B cell (primary cell): Measurements from ENCODE around the gene POLR1E. TPM values are rescaled to one million over a fixed set of nuclear protein-coding genes. Genes with fewer than 3 reads are reported as not detected.

ENCODE experiments used
- ATAC-seq: fragments of 200-7000 bp; cut with Tn5 transposase; one replicate; pipeline ENCODE4 v1.10.0; 2021; ENCODE audit warnings: low read depth, mild to moderate bottlenecking, moderate number of reproducible peaks, moderate library complexity
- CTCF ChIA-PET: fragments of 350-600 bp; sonication (Branson Sonifier 250); formaldehyde crosslinking; loops from one replicate; lab custom pipeline; 2021; ENCODE audit warnings: antibody characterized with exemption, inconsistent platforms; lab: Charles Lee
- POLR2A ChIA-PET: fragments of 350-600 bp; sonication (Branson Sonifier 250); formaldehyde crosslinking; loops from one replicate; lab custom pipeline; 2021; ENCODE audit warnings: antibody characterized with exemption; lab: Charles Lee
- DNase-seq: peaks from one replicate; pipeline ENCODE4 v3.0.0; 2013
- H2AFZ ChIP-seq: 2 replicates; pipeline ENCODE4 v1.6.1; 2012; ENCODE audit warnings: mild to moderate bottlenecking, low read depth, low read length; ENCODE audit not compliant: insufficient read depth, poor library complexity, severe bottlenecking
- H3K27ac ChIP-seq, 2 donors: 1 replicate in 1 of 2; 2 replicates in 1 of 2; pipeline ENCODE4 v1.5.1; 2012 to 2013; ENCODE audit warnings: low read length in 2 of 2, mild to moderate bottlenecking in 2 of 2, moderate library complexity in 1 of 2
- H3K27me3 ChIP-seq, 4 experiments: fragments of 200-600 bp in 1 of 4; sonication (generic) in 1 of 4; replicated peaks in 1 of 4; 1 replicate in 2 of 4; 2 replicates in 2 of 4; pipeline versions ENCODE4 v1.6.1 to v1.7.0; 2013 to 2016; ENCODE audit warnings: low read length in 3 of 4, mild to moderate bottlenecking in 2 of 4, mixed read lengths in 1 of 4, moderate library complexity in 1 of 4; ENCODE audit not compliant: insufficient read depth in 4 of 4, control insufficient read depth in 3 of 4; ENCODE audit errors: control extremely low read depth in 1 of 4
- H3K36me3 ChIP-seq, 2 experiments: replicated peaks in 1 of 2; 1 replicate in 1 of 2; 2 replicates in 1 of 2; pipeline versions ENCODE4 v1.6.1 to v1.7.1; 2013; ENCODE audit warnings: low read length in 1 of 2; ENCODE audit not compliant: insufficient read depth in 2 of 2, control insufficient read depth in 1 of 2; ENCODE audit errors: control extremely low read depth in 1 of 2, extremely low read depth in 1 of 2
- H3K4me1 ChIP-seq, 2 donors: fragments of 200-600 bp in 1 of 2; sonication (generic) in 1 of 2; 1 replicate in 1 of 2; 2 replicates in 1 of 2; pipeline versions ENCODE4 v1.5.1 to v1.6.1; 2013 to 2017; ENCODE audit warnings: low read length in 2 of 2; ENCODE audit not compliant: control insufficient read depth in 2 of 2, insufficient read depth in 2 of 2
- H3K4me2 ChIP-seq: replicated peaks from 2 replicates; pipeline ENCODE3; 2012; ENCODE audit warnings: mild to moderate bottlenecking, low read depth, low read length; ENCODE audit not compliant: poor library complexity, severe bottlenecking
- H3K4me3 ChIP-seq, 5 experiments: fragments of 200-600 bp in 1 of 5; sonication (generic) in 1 of 5; 1 replicate in 3 of 5; 2 replicates in 2 of 5; pipeline versions ENCODE4 v1.5.1 to v1.7.0; 2011 to 2016; ENCODE audit warnings: low read length in 4 of 5, mild to moderate bottlenecking in 4 of 5, low read depth in 2 of 5, control low read depth in 1 of 5, moderate library complexity in 1 of 5; ENCODE audit not compliant: insufficient read depth in 1 of 5; ENCODE audit errors: control extremely low read depth in 1 of 5, extremely low read depth in 1 of 5
- H3K79me2 ChIP-seq: fragments of 200-600 bp; sonication (generic); one replicate; pipeline ENCODE4 v1.6.0; 2016; ENCODE audit warnings: low read length; ENCODE audit not compliant: control insufficient read depth, insufficient read depth
- H3K9ac ChIP-seq: fragments of 200-600 bp; sonication (generic); 2 replicates; pipeline ENCODE4 v1.6.1; 2017; ENCODE audit warnings: mild to moderate bottlenecking, low read length, moderate library complexity
- H3K9me3 ChIP-seq, 3 donors: one replicate each; pipeline versions ENCODE4 v1.6.1 to v1.7.1; 2013; ENCODE audit warnings: low read length in 2 of 3; ENCODE audit not compliant: control insufficient read depth in 2 of 3, insufficient read depth in 1 of 3; ENCODE audit errors: control extremely low read depth in 1 of 3
- H4K20me1 ChIP-seq: 2 replicates; pipeline ENCODE4 v1.6.0; 2012; ENCODE audit warnings: mild to moderate bottlenecking, low read length; ENCODE audit not compliant: insufficient read depth, control insufficient read depth, poor library complexity, severe bottlenecking
- H3K27ac Mint-ChIP-seq: one replicate; pipeline ENCODE4 v1.8.0; 2021; ENCODE audit warnings: mixed read lengths
- H3K27me3 Mint-ChIP-seq: one replicate; pipeline ENCODE4 v1.8.0; 2021; ENCODE audit warnings: mixed read lengths
- H3K4me1 Mint-ChIP-seq: one replicate; pipeline ENCODE4 v1.8.0; 2021; ENCODE audit warnings: mixed read lengths
- H3K4me3 Mint-ChIP-seq: one replicate; pipeline ENCODE4 v1.8.0; 2021; ENCODE audit warnings: mixed read lengths
- H3K9me3 Mint-ChIP-seq: one replicate; pipeline ENCODE4 v1.8.0; 2022; ENCODE audit warnings: mixed read lengths; ENCODE audit not compliant: insufficient read depth
- CTCF ChIP-seq: fragments of 200-600 bp; IDR thresholded peaks from one replicate; pipeline ENCODE4 v1.8.0; 2022; ENCODE audit warnings: antibody characterized with exemption, mild to moderate bottlenecking
- EZH2 ChIP-seq: IDR thresholded peaks from 2 replicates; pipeline ENCODE4 v1.6.1; 2012; ENCODE audit warnings: borderline replicate concordance, low read depth, mild to moderate bottlenecking, moderate library complexity, low read length; ENCODE audit not compliant: insufficient read depth, poor library complexity, severe bottlenecking
- WGBS: methylation state at CpG from one replicate; pipeline ENCODE4 v1.1.5; 2013; ENCODE audit warnings: missing lambda C conversion rate; ENCODE audit not compliant: insufficient coverage; 5-methylcytosine and 5-hydroxymethylcytosine counted together
- intact Hi-C: fragments of 100-400 bp; cut with micrococcal nuclease; formaldehyde crosslinking; loops from one replicate; pipeline ENCODE4 v1.10.0; 2022
- polyA plus RNA-seq: library from polyadenylated mRNA; depleted of rRNA; stranded (reverse); fragments of >200 nt; gene quantifications from 2 replicates; pipeline ENCODE4 v1.2.3, GENCODE V29; 2012
- total RNA-seq, 2 donors: library from RNA; stranded (reverse); fragments of 120-200 nt in 1 of 2; gene quantifications; 1 replicate in 1 of 2; 2 replicates in 1 of 2; pipeline versions ENCODE4 v1.2.3 to v1.2.4, GENCODE V29; 2013 to 2022

Gene POLR1E
- total and polyA plus RNA-seq, 2 donors (not counting 1 experiment from before 2014, with no cell fraction given): 11.6 to 31.0 TPM

GRCh38 chr9:37447111-37447510, 38.6 kb upstream of the POLR1E start:
- H3K4me3 Mint-ChIP-seq: no peak overlapping the region
- Histone ChIP-seq H3K9ac (no peak overlapping the region), H2AFZ (no peak overlapping the region), H3K27me3 (no peaks in the 10 kb centered on the region), H4K20me1 (peaks cover 38% of the 10 kb centered on the region), H3K79me2 (peaks cover 73% of the 10 kb centered on the region), H3K4me1 (no peaks in the 10 kb centered on the region), H3K4me2 (no peak overlapping the region), H3K36me3 (peaks cover 4 to 15% of the 10 kb centered on the region in 2 experiments), H3K4me3 (no peak overlapping the region), H3K9me3 (no peaks in the 10 kb centered on the region), H3K27ac (no peak overlapping the region)
- DNase-seq (no peak), ATAC-seq (no peak)
- ChIA-PET CTCF (no interaction called here), POLR2A (no interaction called here)
- TF ChIP-seq CTCF: no peak
- intact Hi-C loops: no loop called here
- no peaks in the 10 kb centered on the region for H3K27me3 Mint-ChIP-seq
- no peaks in the 10 kb centered on the region for H3K9me3 Mint-ChIP-seq
- peaks cover 16% of the 10 kb centered on the region for H3K4me1 Mint-ChIP-seq
- H3K27ac Mint-ChIP-seq: no peak overlapping the region

- Mint-ChIP-seq H3K27me3 (no peaks in the 10 kb centered on the region), H3K27ac (no peak overlapping the region), H3K4me1 (peaks cover 39% of the 10 kb centered on the region), H3K4me3 (no peak overlapping the region), H3K9me3 (no peaks in the 10 kb centered on the region)
- Histone ChIP-seq H4K20me1 (peaks cover 49% of the 10 kb centered on the region), H3K79me2 (peaks cover 69% of the 10 kb centered on the region), H3K4me1 (peaks cover 0 to 3% of the 10 kb centered on the region in 2 donors), H3K4me3 (no peak overlapping the region), H3K27ac (no peak overlapping the region), H3K27me3 (no peaks in the 10 kb centered on the region), H3K36me3 (peaks cover 7 to 8% of the 10 kb centered on the region in 2 experiments), H3K9me3 (no peaks in the 10 kb centered on the region), H3K4me2 (no peak overlapping the region), H2AFZ (no peak overlapping the region), H3K9ac (no peak overlapping the region)
- intact Hi-C loops: no loop called here
- POLR2A ChIA-PET: interaction anchor here (0.7 kb wide), 1 partner anchor 121 kb away, joined by 4 read pairs; no protein-coding TSS in a partner anchor
- DNase-seq (no peak), ATAC-seq (no peak)
- WGBS: 78% methylated on average over 8 of the region's 12 CpGs
- no peak for TF ChIP-seq EZH2
- TF ChIP-seq CTCF: no peak
- CTCF ChIA-PET: no interaction called here
These were observed 35.7 kb upstream of the POLR1E start for GRCh38 chr9:37449862-37450632.
